Karpas-422 (cell line): ENCODE data around the gene TMEM106C. TPM values are rescaled to one million over a fixed set of nuclear protein-coding genes. Genes with fewer than 3 reads are reported as not detected.
A peak's percentile ranks its signal among the peaks of the same experiment; 100 is the strongest.

Experiments used
- DNase-seq: peaks from one replicate; pipeline ENCODE4 v3.0.0-alpha.2; 2015
- H2AFZ ChIP-seq: fragments of 200-600 bp; sonication (generic); 2 replicates; pipeline ENCODE4 v1.6.1; 2014; ENCODE audit warnings: antibody characterized with exemption, low read length, mixed read lengths
- H3K27ac ChIP-seq: fragments of 200-600 bp; sonication (generic); 2 replicates; pipeline ENCODE4 v1.5.1; 2014; ENCODE audit warnings: mild to moderate bottlenecking, low read length, moderate library complexity
- H3K27me3 ChIP-seq: fragments of 200-600 bp; sonication (generic); 2 replicates; pipeline ENCODE4 v1.6.1; 2014; ENCODE audit warnings: low read length, mixed read lengths
- H3K36me3 ChIP-seq: fragments of 200-600 bp; sonication (generic); 2 replicates; pipeline ENCODE4 v1.6.1; 2014; ENCODE audit warnings: low read length, mixed read lengths; ENCODE audit not compliant: insufficient read depth
- H3K4me1 ChIP-seq: fragments of 200-600 bp; sonication (generic); 2 replicates; pipeline ENCODE4 v1.6.1; 2014; ENCODE audit warnings: mild to moderate bottlenecking, low read length, mixed read lengths
- H3K4me2 ChIP-seq: fragments of 200-600 bp; sonication (generic); 2 replicates; pipeline ENCODE4 v1.6.1; 2014; ENCODE audit warnings: low read length, low read depth, mild to moderate bottlenecking; ENCODE audit not compliant: poor library complexity, severe bottlenecking
- H3K4me3 ChIP-seq: fragments of 200-600 bp; sonication (generic); 2 replicates; pipeline ENCODE4 v1.5.1; 2014; ENCODE audit warnings: mild to moderate bottlenecking, antibody characterized with exemption, low read length, mixed read lengths
- H3K79me2 ChIP-seq: fragments of 200-600 bp; sonication (generic); 2 replicates; pipeline ENCODE4 v1.6.1; 2014; ENCODE audit warnings: mild to moderate bottlenecking, low read length, mixed read lengths
- H3K9ac ChIP-seq: fragments of 200-600 bp; sonication (generic); 2 replicates; pipeline ENCODE4 v1.6.0; 2014; ENCODE audit warnings: low read length
- H3K9me2 ChIP-seq: fragments of 200-600 bp; sonication (generic), shearing (Covaris generic); replicated peaks from 2 replicates; pipeline ENCODE4 v1.6.0; 2014; ENCODE audit warnings: mild to moderate bottlenecking, low read length, moderate library complexity; ENCODE audit not compliant: insufficient read depth
- H3K9me3 ChIP-seq: fragments of 300-700, 200-600 bp; sonication (generic); 2 replicates; pipeline ENCODE4 v1.6.1; 2014; ENCODE audit warnings: low read length, mixed read lengths
- H4K20me1 ChIP-seq: fragments of 200-600 bp; sonication (generic); 2 replicates; pipeline ENCODE4 v1.6.1; 2014; ENCODE audit warnings: mild to moderate bottlenecking, antibody characterized with exemption, low read length, low read depth; ENCODE audit not compliant: insufficient read depth
- total RNA-seq: library from RNA; depleted of rRNA; stranded (reverse); fragments of >200 nt; shearing (Covaris generic); gene quantifications from 2 replicates; pipeline ENCODE4 v1.2.3, GENCODE V29; 2014; ENCODE audit warnings: low replicate concordance; rRNA removed

TMEM106C gene, protein sequence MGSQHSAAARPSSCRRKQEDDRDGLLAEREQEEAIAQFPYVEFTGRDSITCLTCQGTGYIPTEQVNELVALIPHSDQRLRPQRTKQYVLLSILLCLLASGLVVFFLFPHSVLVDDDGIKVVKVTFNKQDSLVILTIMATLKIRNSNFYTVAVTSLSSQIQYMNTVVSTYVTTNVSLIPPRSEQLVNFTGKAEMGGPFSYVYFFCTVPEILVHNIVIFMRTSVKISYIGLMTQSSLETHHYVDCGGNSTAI
- 95.6 and 127 TPM in 2 replicates for total RNA-seq

GRCh38 chr12:47963340-47964040 is at the start of gene TMEM106C:
Gene TMEM106C, plus strand, starts transcription at chr12:47963596. Its CDS starts 641 bp downstream, at chr12:47964237.
- peak within 1 kb of the TSS; percentile 92 for H3K4me3 ChIP-seq
- no peaks in the 10 kb centered on the region for H3K9me2 ChIP-seq
- peaks cover 12% of the 10 kb centered on the region for H3K79me2 ChIP-seq

GRCh38 chr12:47920913-47921312 is 42.5 kb upstream of the TMEM106C start:
- H4K20me1 ChIP-seq: no peaks in the 10 kb centered on the region
- H3K27ac ChIP-seq: no peak overlapping the region
- H3K27me3 ChIP-seq: no peaks in the 10 kb centered on the region
- H3K36me3 ChIP-seq: no peaks in the 10 kb centered on the region
- no peak overlapping the region for H2AFZ ChIP-seq
- no peaks in the 10 kb centered on the region for H3K79me2 ChIP-seq
- H3K9ac ChIP-seq: no peak overlapping the region
- H3K9me3 ChIP-seq: no peaks in the 10 kb centered on the region
- H3K4me1 ChIP-seq: no peaks in the 10 kb centered on the region
- H3K4me2 ChIP-seq: no peak overlapping the region
- no peaks in the 10 kb centered on the region for H3K9me2 ChIP-seq
- no peak overlapping the region for H3K4me3 ChIP-seq
- no peak for DNase-seq

More at GRCh38 chr12:47963340-47964040, at the start of gene TMEM106C:
- H3K4me2 ChIP-seq: peak within 1 kb of the TSS; percentile 77
- H4K20me1 ChIP-seq: no peaks in the 10 kb centered on the region
- peaks cover 29% of the 10 kb centered on the region for H3K4me1 ChIP-seq
- no peaks in the 10 kb centered on the region for H3K27me3 ChIP-seq
- H3K9me3 ChIP-seq: no peaks in the 10 kb centered on the region
- H3K36me3 ChIP-seq: peaks cover 7% of the 10 kb centered on the region; the same call in 1 of the 2 replicates
- DNase-seq: peak; percentile 97
- H3K27ac ChIP-seq: peak within 1 kb of the TSS; percentile 27; the same call in 1 of the 2 replicates
- H2AFZ ChIP-seq: peak within 1 kb of the TSS; percentile 99
- H3K9ac ChIP-seq: peak within 1 kb of the TSS; percentile 92

- Histone ChIP-seq H3K4me2 (no peak overlapping the region), H3K4me1 (no peaks in the 10 kb centered on the region), H3K9ac (no peak overlapping the region), H3K9me2 (no peaks in the 10 kb centered on the region), H3K9me3 (no peaks in the 10 kb centered on the region), H3K27ac (no peak overlapping the region), H3K4me3 (no peak overlapping the region), H3K36me3 (no peaks in the 10 kb centered on the region), H2AFZ (no peak overlapping the region), H3K79me2 (no peaks in the 10 kb centered on the region), H3K27me3 (no peaks in the 10 kb centered on the region), H4K20me1 (no peaks in the 10 kb centered on the region)
- DNase-seq: no peak
Observed at GRCh38 chr12:47921907-47922306, 41.5 kb upstream of the TMEM106C start.

- no peaks in the 10 kb centered on the region for H3K9me3 ChIP-seq
- H2AFZ ChIP-seq: no peak overlapping the region
- H3K27me3 ChIP-seq: no peaks in the 10 kb centered on the region
- no peaks in the 10 kb centered on the region for H3K36me3 ChIP-seq
- no peak overlapping the region for H3K4me2 ChIP-seq
- H3K27ac ChIP-seq: no peak overlapping the region
- no peaks in the 10 kb centered on the region for H3K9me2 ChIP-seq
- H3K4me1 ChIP-seq: no peaks in the 10 kb centered on the region
- no peaks in the 10 kb centered on the region for H4K20me1 ChIP-seq
- no peaks in the 10 kb centered on the region for H3K79me2 ChIP-seq
- no peak overlapping the region for H3K4me3 ChIP-seq
- no peak for DNase-seq
- H3K9ac ChIP-seq: no peak overlapping the region
Observed at GRCh38 chr12:47927346-47927745, 36.0 kb upstream of the TMEM106C start.

GRCh38 chr12:47930634-47931033 is 32.8 kb upstream of the TMEM106C start:
- no peak overlapping the region for H3K27ac ChIP-seq
- no peaks in the 10 kb centered on the region for H3K36me3 ChIP-seq
- H2AFZ ChIP-seq: no peak overlapping the region
- no peaks in the 10 kb centered on the region for H3K9me3 ChIP-seq
- no peaks in the 10 kb centered on the region for H3K79me2 ChIP-seq
- H4K20me1 ChIP-seq: no peaks in the 10 kb centered on the region
- no peaks in the 10 kb centered on the region for H3K9me2 ChIP-seq
- no peaks in the 10 kb centered on the region for H3K4me1 ChIP-seq
- no peak overlapping the region for H3K4me3 ChIP-seq
- no peaks in the 10 kb centered on the region for H3K27me3 ChIP-seq
- H3K9ac ChIP-seq: no peak overlapping the region
- no peak for DNase-seq
- no peak overlapping the region for H3K4me2 ChIP-seq

GRCh38 chr12:47931187-47931586 is 32.2 kb upstream of the TMEM106C start:
- Histone ChIP-seq H3K9me3 (no peaks in the 10 kb centered on the region), H2AFZ (no peak overlapping the region), H3K27me3 (no peaks in the 10 kb centered on the region), H3K4me2 (no peak overlapping the region), H3K9ac (no peak overlapping the region), H3K36me3 (no peaks in the 10 kb centered on the region), H3K4me3 (no peak overlapping the region), H3K9me2 (no peaks in the 10 kb centered on the region), H3K4me1 (no peaks in the 10 kb centered on the region), H3K27ac (no peak overlapping the region), H3K79me2 (no peaks in the 10 kb centered on the region), H4K20me1 (no peaks in the 10 kb centered on the region)
- DNase-seq: no peak

DNA sequence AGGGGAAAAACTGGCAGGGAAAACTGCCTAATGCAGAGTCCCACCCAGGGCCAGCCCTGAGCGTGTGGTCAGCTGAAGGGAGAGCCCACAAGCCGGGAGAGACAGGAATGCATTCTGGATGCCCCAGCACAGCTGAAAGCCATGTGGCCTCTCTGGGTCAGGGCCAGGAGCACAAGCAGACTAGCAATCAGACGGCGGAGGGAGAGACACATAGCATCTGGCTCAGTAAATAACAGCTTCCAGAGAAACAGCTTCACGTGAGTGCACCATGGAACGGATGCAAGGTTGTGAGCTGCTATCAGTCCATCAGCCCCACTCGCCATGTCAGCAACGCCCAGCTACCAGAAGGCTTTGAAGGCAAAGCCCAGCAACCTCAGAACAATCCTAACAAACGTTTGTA is 28.2 kb upstream of the TMEM106C start:
- Histone ChIP-seq H3K4me2 (no peak overlapping the region), H3K9me3 (no peaks in the 10 kb centered on the region), H3K4me3 (no peak overlapping the region), H3K79me2 (no peaks in the 10 kb centered on the region), H3K27ac (no peak overlapping the region), H3K9ac (no peak overlapping the region), H3K36me3 (no peaks in the 10 kb centered on the region), H4K20me1 (no peaks in the 10 kb centered on the region), H3K27me3 (no peaks in the 10 kb centered on the region), H3K9me2 (no peaks in the 10 kb centered on the region), H3K4me1 (no peaks in the 10 kb centered on the region), H2AFZ (no peak overlapping the region)
- no peak for DNase-seq

DNA sequence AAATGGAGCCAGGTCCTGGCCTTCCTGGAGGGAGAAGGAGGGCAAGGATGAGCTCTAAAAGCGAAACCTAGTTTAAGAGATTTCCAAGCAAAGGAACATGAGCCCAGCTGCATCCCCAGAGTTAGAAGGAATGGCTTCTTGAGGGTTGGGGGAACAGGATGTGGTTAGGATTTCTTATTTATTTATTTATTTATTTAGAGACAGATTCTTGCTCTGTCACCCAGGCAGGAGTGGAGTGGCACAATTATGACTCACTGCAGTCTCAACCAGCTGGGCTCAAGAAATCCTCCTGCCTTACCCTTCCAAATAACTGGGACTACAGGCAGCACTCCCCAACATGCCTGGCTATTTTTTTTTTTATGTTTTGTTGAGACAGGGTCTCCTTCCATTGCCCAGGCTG is 25.3 kb upstream of the TMEM106C start:
- no peaks in the 10 kb centered on the region for H3K79me2 ChIP-seq
- no peak overlapping the region for H2AFZ ChIP-seq
- no peak overlapping the region for H3K27ac ChIP-seq
- H4K20me1 ChIP-seq: no peaks in the 10 kb centered on the region
- no peak overlapping the region for H3K4me3 ChIP-seq
- no peak for DNase-seq
- no peaks in the 10 kb centered on the region for H3K9me2 ChIP-seq
- no peaks in the 10 kb centered on the region for H3K36me3 ChIP-seq
- no peaks in the 10 kb centered on the region for H3K9me3 ChIP-seq
- no peak overlapping the region for H3K4me2 ChIP-seq
- no peaks in the 10 kb centered on the region for H3K27me3 ChIP-seq
- peaks cover 5% of the 10 kb centered on the region for H3K4me1 ChIP-seq
- H3K9ac ChIP-seq: no peak overlapping the region
